H54 (cell line): ENCODE data around the gene SAP30BP.

Experiments used
- DNase-seq: peaks from one replicate; pipeline ENCODE4 v3.0.0; 2011; ENCODE audit warnings: low spot score, mixed read lengths; ENCODE audit not compliant: insufficient read length
- FAIRE-seq: peaks from 3 replicates; lab custom pipeline; 2011; peaks lifted over from hg19 to GRCh38; lab: Jason Lieb, UNC
- POLR2A ChIP-seq: IDR thresholded peaks from 2 replicates; pipeline ENCODE4 v1.6.1; 2011; ENCODE audit warnings: low read depth, mild to moderate bottlenecking, low read length

SAP30BP gene

DNA sequence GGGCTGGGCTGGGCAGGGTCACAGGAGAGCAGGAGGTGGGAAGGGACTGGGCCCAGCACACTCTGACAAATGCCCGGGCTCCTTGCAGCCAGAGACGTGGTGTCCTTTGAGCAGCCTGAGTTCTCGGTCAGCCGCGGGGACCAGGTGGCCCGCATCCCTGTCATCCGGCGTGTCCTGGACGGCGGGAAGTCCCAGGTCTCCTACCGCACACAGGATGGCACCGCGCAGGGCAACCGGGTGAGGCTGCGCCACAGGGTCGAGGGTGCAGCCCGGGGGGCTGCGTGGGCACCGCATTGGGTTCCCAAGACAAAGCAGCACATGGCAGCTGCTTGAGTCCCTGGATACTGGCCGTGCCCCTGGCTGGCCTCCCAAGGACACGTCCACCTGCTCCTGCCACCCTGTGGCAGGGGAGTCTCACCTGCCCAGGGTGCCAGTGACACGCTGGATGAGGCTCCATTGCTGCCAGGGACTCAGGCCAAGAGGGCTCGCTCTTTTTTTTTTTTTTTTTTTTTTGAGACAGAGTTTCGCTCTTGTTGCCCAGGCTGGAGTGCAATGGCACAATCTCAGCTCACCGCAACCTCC is 76.6 kb downstream of the SAP30BP start:
- no peak for TF ChIP-seq POLR2A
- DNase-seq (no peak), FAIRE-seq (no peak)

DNA sequence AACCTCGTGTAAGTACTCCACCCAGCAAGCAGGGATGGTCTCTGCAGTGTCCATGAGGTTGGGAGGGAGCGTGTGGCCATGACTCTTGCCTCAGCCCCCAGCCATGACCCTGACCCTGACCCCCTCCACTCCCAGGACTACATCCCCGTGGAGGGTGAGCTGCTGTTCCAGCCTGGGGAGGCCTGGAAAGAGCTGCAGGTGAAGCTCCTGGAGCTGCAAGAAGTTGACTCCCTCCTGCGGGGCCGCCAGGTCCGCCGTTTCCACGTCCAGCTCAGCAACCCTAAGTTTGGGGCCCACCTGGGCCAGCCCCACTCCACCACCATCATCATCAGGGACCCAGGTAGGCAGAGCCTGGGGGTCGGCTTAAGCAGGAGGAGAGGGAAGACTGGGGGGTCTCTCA is 81.6 kb downstream of the SAP30BP start:
- no peak for TF ChIP-seq POLR2A
- DNase-seq, result no peak
- no peak for FAIRE-seq

DNA sequence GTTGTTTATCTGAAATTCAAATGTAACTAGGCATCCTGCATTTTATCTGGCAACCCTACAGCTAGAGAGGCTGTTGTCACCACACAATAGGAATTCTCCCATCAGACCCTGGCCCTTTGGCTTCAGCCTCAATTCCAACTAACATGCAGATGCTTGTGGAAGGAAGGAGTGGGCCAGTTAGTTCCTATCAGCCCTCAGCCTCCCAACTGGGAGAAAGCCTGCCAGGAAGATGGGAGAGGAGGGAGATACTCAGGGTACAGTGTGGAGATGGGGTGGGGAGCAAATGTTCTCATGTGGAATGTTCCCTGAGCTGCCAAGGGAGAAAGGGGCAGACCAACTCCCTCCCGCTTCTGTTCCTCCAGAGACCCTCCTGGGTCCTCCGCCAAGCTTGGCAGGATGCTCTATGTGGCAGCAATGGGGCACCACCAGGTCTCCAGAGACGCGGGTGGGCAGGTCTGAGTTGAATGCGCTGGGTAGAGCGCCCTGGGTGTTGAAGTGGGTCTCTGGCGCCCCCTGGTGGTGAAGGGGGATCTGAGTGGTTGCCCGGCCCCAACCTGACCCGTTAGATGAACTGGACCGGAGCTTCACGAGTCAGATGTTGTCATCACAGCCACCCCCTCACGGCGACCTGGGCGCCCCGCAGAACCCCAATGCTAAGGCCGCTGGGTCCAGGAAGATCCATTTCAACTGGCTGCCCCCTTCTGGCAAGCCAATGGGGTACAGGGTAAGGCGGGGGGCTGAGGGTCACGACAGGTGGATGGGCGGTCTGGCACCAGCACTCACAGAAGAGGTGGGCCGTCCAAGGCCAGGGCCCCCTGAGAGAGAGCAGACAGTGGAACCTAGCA is 82.6 kb downstream of the SAP30BP start:
- no peak for FAIRE-seq
- peak; percentile 90 for DNase-seq
- TF ChIP-seq POLR2A, result no peak

DNA sequence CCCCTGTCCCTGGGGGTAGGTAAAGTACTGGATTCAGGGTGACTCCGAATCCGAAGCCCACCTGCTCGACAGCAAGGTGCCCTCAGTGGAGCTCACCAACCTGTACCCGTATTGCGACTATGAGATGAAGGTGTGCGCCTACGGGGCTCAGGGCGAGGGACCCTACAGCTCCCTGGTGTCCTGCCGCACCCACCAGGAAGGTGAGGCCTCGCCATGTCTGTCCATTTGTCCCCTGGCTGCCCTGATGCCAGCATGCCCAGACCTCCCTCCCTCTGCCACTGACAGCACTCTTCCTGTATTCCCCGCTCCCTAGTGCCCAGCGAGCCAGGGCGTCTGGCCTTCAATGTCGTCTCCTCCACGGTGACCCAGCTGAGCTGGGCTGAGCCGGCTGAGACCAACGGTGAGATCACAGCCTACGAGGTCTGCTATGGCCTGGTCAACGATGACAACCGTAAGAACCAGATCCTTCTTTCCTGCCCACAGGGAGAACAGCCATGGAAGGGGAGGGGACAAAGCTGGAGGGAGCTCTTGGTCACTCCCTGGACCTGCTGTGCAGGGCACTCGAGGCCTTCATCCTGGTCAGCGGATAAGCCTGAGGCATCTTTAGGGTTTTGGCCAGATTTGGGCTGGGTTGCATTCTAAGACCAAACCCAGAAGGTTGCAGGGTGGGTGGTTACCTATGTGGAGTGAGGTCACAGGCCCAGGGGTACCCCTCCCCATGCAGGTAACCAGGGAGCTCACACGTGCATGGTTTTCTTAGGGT is 83.7 kb downstream of the SAP30BP start:
- FAIRE-seq (no peak), DNase-seq (no peak)
- no peak for TF ChIP-seq POLR2A

DNA sequence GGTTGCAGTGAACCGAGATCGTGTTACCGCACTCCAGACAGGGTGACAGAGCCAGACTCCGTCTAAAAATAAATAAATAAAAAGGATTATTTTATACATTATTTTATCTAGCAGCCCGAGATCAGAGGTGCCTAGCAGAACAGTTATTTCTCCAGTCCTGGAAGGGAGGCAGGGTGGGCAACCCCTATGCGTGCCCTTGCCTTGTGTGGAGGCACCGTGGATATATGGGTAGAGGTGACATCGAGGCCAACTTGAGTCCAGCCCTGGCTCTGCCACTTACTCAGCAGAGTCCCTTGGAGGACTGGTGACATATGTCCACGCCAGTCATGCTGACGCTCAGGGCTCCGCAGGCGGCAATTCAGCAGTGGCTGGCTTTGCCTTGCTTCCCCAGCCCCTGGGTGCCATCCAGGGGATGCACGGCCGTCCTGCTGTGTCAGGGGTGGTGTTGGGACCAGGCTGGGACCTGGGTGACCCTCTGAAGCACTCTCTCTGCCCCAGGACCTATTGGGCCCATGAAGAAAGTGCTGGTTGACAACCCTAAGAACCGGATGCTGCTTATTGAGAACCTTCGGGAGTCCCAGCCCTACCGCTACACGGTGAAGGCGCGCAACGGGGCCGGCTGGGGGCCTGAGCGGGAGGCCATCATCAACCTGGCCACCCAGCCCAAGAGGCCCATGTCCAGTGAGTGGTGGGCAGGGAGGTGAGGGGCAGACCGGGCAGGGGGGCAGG is 84.7 kb downstream of the SAP30BP start:
- TF ChIP-seq POLR2A, result no peak
- FAIRE-seq (no peak), DNase-seq (no peak)

DNA sequence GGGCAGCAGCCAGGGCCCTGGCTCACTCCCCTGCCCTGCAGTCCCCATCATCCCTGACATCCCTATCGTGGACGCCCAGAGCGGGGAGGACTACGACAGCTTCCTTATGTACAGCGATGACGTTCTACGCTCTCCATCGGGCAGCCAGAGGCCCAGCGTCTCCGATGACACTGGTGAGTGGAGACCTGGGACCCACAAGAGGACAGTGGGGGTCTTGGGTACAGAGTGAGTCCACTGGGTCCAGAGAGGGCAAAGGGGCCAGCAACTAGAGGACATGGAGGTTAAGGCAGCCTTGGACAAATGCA is 85.2 kb downstream of the SAP30BP start:
- no peak for FAIRE-seq
- no peak for DNase-seq
- TF ChIP-seq POLR2A, result no peak

DNA sequence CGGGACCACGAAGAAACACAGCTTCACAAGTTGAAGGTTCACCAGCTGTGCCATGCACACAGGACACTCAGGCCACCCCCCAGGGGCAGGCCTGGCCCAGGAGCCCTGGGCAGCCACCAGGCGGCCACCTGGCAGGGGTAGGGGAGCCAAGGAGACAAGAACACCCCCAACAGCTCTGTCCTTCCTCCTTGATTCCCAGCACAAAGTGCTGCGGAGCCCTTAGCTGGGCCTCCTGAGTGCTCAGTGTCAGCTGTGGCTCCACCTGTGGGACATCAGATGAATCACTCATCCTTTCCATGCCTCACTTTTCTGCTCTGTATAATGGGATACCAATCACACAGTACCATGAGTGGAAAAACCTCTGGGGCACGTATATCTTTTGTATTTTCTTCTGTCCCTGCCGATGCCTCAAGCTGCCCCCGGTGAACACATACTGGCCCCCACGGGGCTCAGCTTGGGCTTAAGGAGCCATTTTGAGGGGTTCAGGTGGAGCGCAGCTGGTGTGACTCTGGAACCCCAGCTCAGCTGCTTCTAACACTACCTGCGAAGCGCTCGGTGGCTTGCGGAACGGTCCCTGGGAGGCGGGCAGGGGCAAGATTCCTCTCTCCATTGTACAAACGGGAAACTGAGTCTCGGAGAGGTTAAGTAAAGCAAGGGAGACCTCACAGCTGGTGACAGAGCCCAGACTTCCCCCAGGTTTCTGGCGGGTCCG is 85.8 kb downstream of the SAP30BP start:
- FAIRE-seq, result no peak

DNA sequence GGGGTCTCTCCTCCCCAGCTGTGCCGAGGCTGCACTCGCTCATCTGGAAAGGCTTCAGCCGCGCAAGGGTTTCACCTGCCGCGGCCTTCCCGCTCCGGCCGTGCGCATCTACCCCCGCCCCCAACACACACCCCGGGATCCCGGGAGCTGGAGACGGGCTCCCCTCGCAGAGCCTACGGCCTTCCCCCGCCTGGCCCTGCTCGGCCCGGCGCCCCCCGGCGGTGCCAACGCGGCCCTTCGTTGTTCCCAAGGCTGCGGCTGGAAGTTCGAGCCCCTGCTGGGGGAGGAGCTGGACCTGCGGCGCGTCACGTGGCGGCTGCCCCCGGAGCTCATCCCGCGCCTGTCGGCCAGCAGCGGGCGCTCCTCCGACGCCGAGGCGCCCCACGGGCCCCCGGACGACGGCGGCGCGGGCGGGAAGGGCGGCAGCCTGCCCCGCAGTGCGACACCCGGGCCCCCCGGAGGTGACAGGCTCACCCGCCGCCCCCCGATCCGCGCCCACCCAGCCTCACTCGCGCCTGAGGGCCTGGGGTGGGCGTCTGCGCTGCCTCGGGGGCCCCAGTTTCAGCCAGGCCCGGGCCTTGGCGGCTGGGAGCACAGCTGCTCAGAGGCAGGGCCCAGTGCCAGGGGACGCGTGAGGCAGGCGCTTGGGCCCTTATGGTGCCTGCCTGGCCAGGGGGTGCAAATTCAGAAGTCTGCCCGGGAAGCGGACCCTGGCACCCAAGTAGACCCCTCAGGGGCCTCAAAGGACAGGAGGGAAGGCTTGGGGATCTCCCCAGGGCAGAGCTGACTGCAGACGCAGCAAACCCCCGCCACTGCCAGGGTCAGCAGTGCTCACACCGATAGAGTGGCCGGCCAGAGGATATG is 86.6 kb downstream of the SAP30BP start:
- no peak for TF ChIP-seq POLR2A
- no peak for FAIRE-seq
- DNase-seq, result no peak

More for the DNA sequence above, 85.8 kb downstream of the SAP30BP start:
- no peak for TF ChIP-seq POLR2A
- no peak for DNase-seq

DNA sequence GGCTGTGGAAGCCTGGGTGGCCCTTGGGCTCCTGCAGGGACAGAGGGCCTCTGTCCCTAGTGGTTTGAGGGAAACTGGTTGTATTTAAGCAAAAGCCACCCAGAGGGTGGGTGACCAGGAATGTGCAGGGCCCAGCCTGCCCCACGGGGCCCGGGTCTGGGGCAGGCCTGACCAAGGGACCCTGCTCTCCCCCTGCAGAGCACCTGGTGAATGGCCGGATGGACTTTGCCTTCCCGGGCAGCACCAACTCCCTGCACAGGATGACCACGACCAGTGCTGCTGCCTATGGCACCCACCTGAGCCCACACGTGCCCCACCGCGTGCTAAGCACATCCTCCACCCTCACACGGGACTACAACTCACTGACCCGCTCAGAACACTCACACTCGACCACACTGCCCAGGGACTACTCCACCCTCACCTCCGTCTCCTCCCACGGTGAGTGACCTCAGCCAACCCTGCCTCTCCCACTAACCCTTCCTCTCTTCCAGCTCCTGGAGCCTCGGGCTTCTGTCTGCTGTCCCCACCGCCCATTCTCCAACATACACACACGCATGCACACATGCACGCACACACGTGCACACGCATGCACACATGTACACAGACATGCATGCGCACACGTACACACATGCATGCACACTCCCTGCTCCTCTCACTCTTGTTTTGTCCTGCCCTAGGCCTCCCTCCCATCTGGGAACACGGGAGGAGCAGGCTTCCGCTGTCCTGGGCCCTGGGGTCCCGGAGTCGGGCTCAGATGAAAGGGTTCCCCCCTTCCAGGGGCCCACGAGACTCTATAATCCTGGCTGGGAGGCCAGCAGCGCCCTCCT is 87.5 kb downstream of the SAP30BP start:
- no peak for TF ChIP-seq POLR2A
- FAIRE-seq (no peak), DNase-seq (no peak)

DNA sequence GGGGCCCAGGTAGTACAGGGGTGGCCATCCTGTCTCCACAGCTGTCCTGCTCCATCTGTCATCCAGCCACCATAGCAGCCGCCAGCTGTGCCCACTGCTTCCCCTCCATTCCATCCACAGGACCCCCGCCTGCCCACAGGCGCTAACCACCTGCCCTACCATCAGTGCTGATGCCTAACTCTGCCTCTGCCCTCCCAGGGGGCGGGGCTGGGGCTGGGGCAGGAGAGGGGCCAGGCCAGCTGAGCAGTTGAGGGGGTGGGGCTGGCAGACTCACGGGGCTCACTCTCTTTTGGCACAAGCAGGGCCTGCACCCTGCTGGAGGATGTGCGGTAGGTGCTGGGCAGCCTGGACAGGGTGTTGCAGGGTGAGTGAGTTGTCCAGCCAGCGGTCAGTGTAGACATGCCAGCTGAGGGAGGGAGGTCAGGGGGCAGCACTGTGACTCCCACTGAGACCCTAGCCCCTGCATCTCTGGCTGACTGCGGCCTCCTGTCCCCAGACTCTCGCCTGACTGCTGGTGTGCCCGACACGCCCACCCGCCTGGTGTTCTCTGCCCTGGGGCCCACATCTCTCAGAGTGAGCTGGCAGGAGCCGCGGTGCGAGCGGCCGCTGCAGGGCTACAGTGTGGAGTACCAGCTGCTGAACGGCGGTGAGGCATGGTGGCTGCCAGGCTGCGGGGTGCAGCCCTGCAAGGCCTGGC is 88.2 kb downstream of the SAP30BP start:
- FAIRE-seq (no peak), DNase-seq (peak; percentile 82)
- TF ChIP-seq POLR2A, result no peak

DNA sequence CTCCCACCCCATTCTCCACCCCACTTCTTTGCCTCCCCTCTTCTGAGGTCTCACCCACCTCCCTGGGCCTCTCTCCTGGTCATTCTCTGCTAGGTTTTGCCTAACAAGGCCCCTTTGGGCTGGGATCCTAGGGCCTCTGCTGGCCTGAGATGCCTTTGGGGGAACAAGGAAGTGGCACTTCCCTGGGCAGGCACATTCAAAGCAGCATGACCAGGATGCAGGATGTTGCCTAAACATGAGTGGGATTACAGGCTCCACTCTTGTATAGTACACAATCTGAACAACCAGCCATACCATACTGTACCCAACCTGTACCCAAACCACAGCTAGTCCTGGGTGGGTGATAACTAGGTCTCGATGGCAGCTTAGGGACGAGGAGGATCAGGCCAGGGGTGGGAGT is 88.9 kb downstream of the SAP30BP start:
- no peak for FAIRE-seq

More for the DNA sequence above, 88.9 kb downstream of the SAP30BP start:
- no peak for TF ChIP-seq POLR2A
- DNase-seq, result no peak
